ENCODE measurements around the gene RUBCNL. TPM values are rescaled to one million over a fixed set of nuclear protein-coding genes. Genes with fewer than 3 reads are reported as not detected.

The RUBCNL gene
- total RNA-seq, 1 experiment from 2014 or later, result 1.4 TPM

- H2BK120ac ChIP-seq (ENCODE audit: low read depth, low read length, poor library complexity, severe bottlenecking), result no peak overlapping the region
- H4K5ac ChIP-seq (ENCODE audit: insufficient read length, low read depth, low read length), result no peak overlapping the region
- H4K20me1 ChIP-seq (ENCODE audit: control insufficient read depth, insufficient read depth, insufficient read length), result no peaks in the 10 kb centered on the region
- peaks cover 3 to 10% of the 10 kb centered on the region in 2 experiments for H3K4me1 Mint-ChIP-seq
- H2BK5ac ChIP-seq (ENCODE audit: insufficient read length, low read length), result no peak overlapping the region
- peaks cover 7% of the 10 kb centered on the region for H3K27me3 Mint-ChIP-seq (ENCODE audit: low read depth)
- no peak overlapping the region for H2BK15ac ChIP-seq (ENCODE audit: low read depth, low read length)
- H3K4me2 ChIP-seq (ENCODE audit: insufficient read depth, insufficient read length, low read length), result no peak overlapping the region
- no CpG with 5 or more reads among the region's 17 CpGs for WGBS (ENCODE audit: extremely low coverage, insufficient read length, low lambda C conversion rate)
- no peaks in the 10 kb centered on the region for H3K9me3 ChIP-seq (ENCODE audit: control insufficient read depth, low read depth, low read length)
- H4K91ac ChIP-seq (ENCODE audit: insufficient read length, low read depth, low read length), result no peak overlapping the region
- no peak overlapping the region for H3K14ac ChIP-seq (ENCODE audit: insufficient read depth, low read length)
- no peak overlapping the region for H3K56ac ChIP-seq (ENCODE audit: insufficient read length, low read depth, low read length)
- DNase-seq, result peak; percentile 55
- H3K27ac ChIP-seq (ENCODE audit: insufficient read length, low read depth, low read length), result no peak overlapping the region
- no peak overlapping the region for H3K4me3 Mint-ChIP-seq
- no peaks in the 10 kb centered on the region for H3K23me2 ChIP-seq (ENCODE audit: insufficient read length, low read depth, low read length, poor library complexity, severe bottlenecking)
- no peaks in the 10 kb centered on the region for H3K79me2 ChIP-seq (ENCODE audit: insufficient read depth, low read length)
- H3K4ac ChIP-seq (ENCODE audit: low read depth, low read length), result no peak overlapping the region
- no peak overlapping the region; a peak in 1 of 7 replicates for H3K27ac Mint-ChIP-seq
- H4K8ac ChIP-seq (replicated peaks; ENCODE audit: insufficient read length, low read depth, low read length), result no peak overlapping the region
- peak overlapping the region; percentile 49 for H2AFZ ChIP-seq (ENCODE audit: low read length)
- H3K4me1 ChIP-seq (ENCODE audit: insufficient read depth, low read length), result no peaks in the 10 kb centered on the region
- no peak overlapping the region for H3K18ac ChIP-seq (ENCODE audit: insufficient read length, low read depth, low read length)
- no peak overlapping the region for H2BK20ac ChIP-seq (ENCODE audit: low read depth, low read length, poor library complexity, severe bottlenecking)
- no peak overlapping the region for H2BK12ac ChIP-seq (ENCODE audit: insufficient read length, low read depth, low read length)
- H3K27me3 ChIP-seq (ENCODE audit: insufficient read depth, low read length), result no peaks in the 10 kb centered on the region
- H3K9me3 Mint-ChIP-seq, result no peaks in the 10 kb centered on the region
- no peaks in the 10 kb centered on the region for H3K36me3 Mint-ChIP-seq (ENCODE audit: insufficient read depth in 1 of 3, low read depth in 3 of 3)
- TF ChIP-seq, protein P1, sequence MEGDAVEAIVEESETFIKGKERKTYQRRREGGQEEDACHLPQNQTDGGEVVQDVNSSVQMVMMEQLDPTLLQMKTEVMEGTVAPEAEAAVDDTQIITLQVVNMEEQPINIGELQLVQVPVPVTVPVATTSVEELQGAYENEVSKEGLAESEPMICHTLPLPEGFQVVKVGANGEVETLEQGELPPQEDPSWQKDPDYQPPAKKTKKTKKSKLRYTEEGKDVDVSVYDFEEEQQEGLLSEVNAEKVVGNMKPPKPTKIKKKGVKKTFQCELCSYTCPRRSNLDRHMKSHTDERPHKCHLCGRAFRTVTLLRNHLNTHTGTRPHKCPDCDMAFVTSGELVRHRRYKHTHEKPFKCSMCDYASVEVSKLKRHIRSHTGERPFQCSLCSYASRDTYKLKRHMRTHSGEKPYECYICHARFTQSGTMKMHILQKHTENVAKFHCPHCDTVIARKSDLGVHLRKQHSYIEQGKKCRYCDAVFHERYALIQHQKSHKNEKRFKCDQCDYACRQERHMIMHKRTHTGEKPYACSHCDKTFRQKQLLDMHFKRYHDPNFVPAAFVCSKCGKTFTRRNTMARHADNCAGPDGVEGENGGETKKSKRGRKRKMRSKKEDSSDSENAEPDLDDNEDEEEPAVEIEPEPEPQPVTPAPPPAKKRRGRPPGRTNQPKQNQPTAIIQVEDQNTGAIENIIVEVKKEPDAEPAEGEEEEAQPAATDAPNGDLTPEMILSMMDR (conservative IDR thresholded peaks at IDR 0.05), result peak; percentile 81
- no peak overlapping the region for H3K9ac ChIP-seq (ENCODE audit: extremely low read depth, insufficient read length, low read length)
- H3K79me1 ChIP-seq (ENCODE audit: insufficient read depth, low read depth, low read length, poor library complexity, severe bottlenecking), result no peaks in the 10 kb centered on the region
- H3K23ac ChIP-seq (ENCODE audit: insufficient read length, low read depth, low read length), result no peak overlapping the region
- H3T11ph ChIP-seq (ENCODE audit: low read length), result no peak overlapping the region
- no peak overlapping the region for H2AK5ac ChIP-seq (ENCODE audit: insufficient read length, low read length)
These were observed 65.4 kb downstream of the RUBCNL start for GRCh38 chr13:46321494-46322225.
